Activated CD8-positive, alpha-beta T cell treated with anti-CD3 and anti-CD28 coated beads for 36 hours (primary cell): ENCODE data around the gene TFE3. TPM values are rescaled to one million over a fixed set of nuclear protein-coding genes. Genes with fewer than 3 reads are reported as not detected.

Experiments
- ATAC-seq: fragments of 200-7000 bp; cut with Tn5 transposase; one replicate; pipeline ENCODE4 v1.10.0; 2021; ENCODE audit warnings: mild to moderate bottlenecking, moderate library complexity
- CTCF ChIA-PET: fragments of 350-600 bp; sonication (Branson Sonifier 250); formaldehyde crosslinking; loops from one replicate; lab custom pipeline; 2021; ENCODE audit warnings: antibody characterized with exemption; lab: Charles Lee
- POLR2A ChIA-PET: fragments of 350-600 bp; sonication (Branson Sonifier 250); formaldehyde crosslinking; loops from one replicate; lab custom pipeline; 2021; ENCODE audit warnings: antibody characterized with exemption; lab: Charles Lee
- DNase-seq: peaks from one replicate; pipeline ENCODE4 v3.0.0-alpha.2; 2020
- H3K27ac Mint-ChIP-seq: one replicate; pipeline ENCODE4 v1.8.0; 2021; ENCODE audit warnings: mild to moderate bottlenecking, mixed read lengths
- H3K27me3 Mint-ChIP-seq: one replicate; pipeline ENCODE4 v1.8.0; 2021; ENCODE audit warnings: mixed read lengths
- H3K36me3 Mint-ChIP-seq: one replicate; pipeline ENCODE4 v1.8.0; 2021; ENCODE audit warnings: low read depth, mixed read lengths
- H3K4me1 Mint-ChIP-seq: one replicate; pipeline ENCODE4 v1.8.0; 2021; ENCODE audit warnings: low read depth, mixed read lengths
- H3K4me3 Mint-ChIP-seq: one replicate; pipeline ENCODE4 v1.8.0; 2021; ENCODE audit warnings: mild to moderate bottlenecking, moderate library complexity, mixed read lengths
- H3K9me3 Mint-ChIP-seq: one replicate; pipeline ENCODE4 v1.8.0; 2021; ENCODE audit warnings: mixed read lengths
- intact Hi-C: fragments of 100-400 bp; cut with micrococcal nuclease; formaldehyde crosslinking; loops from one replicate; pipeline ENCODE4 v1.10.0; 2022
- total RNA-seq, 2 experiments: library from RNA; stranded (reverse); gene quantifications; one replicate each; pipeline ENCODE4 v1.2.3, GENCODE V29; 2021
- TF ChIP-seq, protein P1 (sequence below): fragments of 200-600 bp; IDR thresholded peaks from one replicate; pipeline ENCODE4 v1.8.0; 2022; ENCODE audit warnings: antibody characterized with exemption, mild to moderate bottlenecking

Gene TFE3
- total RNA-seq, 2 experiments from 2014 or later, result 17.9 to 19.5 TPM

DNA sequence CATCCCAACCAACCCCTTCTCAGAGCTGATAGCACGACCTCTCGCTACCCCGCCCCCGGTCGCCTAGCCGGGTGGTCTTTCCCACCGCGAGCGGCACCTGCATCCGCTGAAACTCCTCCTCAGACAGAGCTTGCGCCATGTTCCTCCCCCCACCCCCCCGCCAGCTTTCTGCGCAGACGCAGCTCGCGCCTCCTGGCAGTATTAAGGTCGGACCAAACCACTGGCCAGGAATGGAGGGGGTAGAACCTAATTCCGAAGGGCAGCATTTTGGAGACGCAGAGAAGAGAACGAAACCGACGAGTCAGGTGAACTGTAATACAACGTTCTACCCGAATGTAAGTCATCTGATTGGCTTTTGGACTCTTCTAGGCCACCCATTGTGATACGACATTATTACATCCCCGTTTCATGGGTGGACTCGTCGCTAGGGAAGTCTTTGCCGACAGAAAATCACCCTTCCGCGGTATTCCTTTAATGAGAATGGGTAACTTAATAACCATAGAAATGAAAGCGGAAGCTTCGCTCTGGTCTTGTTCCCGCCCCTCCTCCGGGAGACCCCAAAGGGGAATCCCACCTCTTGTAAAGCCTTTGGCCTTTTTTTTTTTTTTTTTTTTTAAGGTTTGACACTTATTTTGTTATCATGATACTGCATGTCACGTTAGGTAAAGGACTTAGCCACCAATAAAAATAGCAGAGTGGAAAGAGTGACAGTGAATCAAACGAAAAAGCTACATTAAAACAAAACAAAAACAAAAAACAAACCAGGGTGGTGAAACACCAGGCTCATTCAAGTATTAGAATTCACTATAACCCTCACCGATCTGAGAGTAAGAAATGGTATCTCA, 40.8 kb downstream of the TFE3 start, which contains the start of gene GRIPAP1:
Gene GRIPAP1, minus strand, starts transcription at position 174 of the 845 bp plus-strand sequence. Its CDS starts 35 bp downstream, at position 139.
- Mint-ChIP-seq H3K27ac (peak within 1 kb of the TSS; percentile 99), H3K36me3 (peaks cover 31% of the 10 kb centered on the region), H3K4me3 (peak within 1 kb of the TSS; percentile 100), H3K27me3 (no peaks in the 10 kb centered on the region), H3K9me3 (no peaks in the 10 kb centered on the region), H3K4me1 (peaks cover 33% of the 10 kb centered on the region)
- POLR2A ChIA-PET, result interaction anchor here (0.7 to 1.5 kb wide), 7 partner anchors 10 to 185 kb away, joined by 3 to 5 read pairs (median 3); partner anchors contain the start of gene SLC35A2
- CTCF ChIA-PET, result interaction anchor here (0.9 kb wide), 1 partner anchor 56 kb away, joined by 4 read pairs; no protein-coding TSS in a partner anchor
- ATAC-seq, result peak; percentile 83
- intact Hi-C loops, result loop anchor here (10.0 kb wide), 1 partner anchor 48 kb away; the partner anchor contains the start of gene OTUD5
- peak; percentile 84 for DNase-seq
- TF ChIP-seq, protein P1, sequence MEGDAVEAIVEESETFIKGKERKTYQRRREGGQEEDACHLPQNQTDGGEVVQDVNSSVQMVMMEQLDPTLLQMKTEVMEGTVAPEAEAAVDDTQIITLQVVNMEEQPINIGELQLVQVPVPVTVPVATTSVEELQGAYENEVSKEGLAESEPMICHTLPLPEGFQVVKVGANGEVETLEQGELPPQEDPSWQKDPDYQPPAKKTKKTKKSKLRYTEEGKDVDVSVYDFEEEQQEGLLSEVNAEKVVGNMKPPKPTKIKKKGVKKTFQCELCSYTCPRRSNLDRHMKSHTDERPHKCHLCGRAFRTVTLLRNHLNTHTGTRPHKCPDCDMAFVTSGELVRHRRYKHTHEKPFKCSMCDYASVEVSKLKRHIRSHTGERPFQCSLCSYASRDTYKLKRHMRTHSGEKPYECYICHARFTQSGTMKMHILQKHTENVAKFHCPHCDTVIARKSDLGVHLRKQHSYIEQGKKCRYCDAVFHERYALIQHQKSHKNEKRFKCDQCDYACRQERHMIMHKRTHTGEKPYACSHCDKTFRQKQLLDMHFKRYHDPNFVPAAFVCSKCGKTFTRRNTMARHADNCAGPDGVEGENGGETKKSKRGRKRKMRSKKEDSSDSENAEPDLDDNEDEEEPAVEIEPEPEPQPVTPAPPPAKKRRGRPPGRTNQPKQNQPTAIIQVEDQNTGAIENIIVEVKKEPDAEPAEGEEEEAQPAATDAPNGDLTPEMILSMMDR, result no peak

DNA sequence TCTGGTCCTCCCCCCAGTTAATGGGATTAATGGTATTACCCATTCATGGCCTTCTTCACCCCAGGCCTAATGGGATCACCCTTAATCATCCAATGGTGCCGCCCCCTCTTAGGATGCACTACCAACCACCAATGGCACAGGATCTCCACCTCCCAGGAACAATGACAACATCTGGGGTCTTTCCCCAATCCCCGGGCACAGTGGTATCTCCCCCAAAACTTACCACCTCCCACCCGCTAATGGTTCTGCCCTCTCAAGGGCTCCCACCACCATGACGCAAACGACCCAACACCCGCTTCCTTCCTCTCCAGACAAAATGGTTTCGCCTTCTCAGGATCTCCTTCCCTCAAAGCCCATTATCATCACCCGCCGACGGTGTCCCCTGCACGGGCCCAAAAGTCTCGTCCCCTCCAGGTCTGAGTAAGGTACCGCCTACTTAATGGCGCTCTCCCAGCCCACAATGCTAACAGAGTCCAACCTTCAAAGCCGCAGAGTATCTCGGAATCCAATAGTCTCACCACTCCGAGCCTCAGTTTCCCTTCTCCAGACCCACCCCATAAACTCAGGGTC, 41.6 kb downstream of the TFE3 start:
- CTCF ChIA-PET, result interaction anchor here (0.9 kb wide), 1 partner anchor 55 kb away, joined by 4 read pairs; no protein-coding TSS in a partner anchor
- ATAC-seq (peak; percentile 60), DNase-seq (peak; percentile 76)
- Mint-ChIP-seq H3K4me3 (peak overlapping the region; percentile 100), H3K36me3 (peaks cover 38% of the 10 kb centered on the region), H3K4me1 (peaks cover 39% of the 10 kb centered on the region), H3K27me3 (no peaks in the 10 kb centered on the region), H3K27ac (peak overlapping the region; percentile 99), H3K9me3 (no peaks in the 10 kb centered on the region)
- TF ChIP-seq, protein P1, result no peak
- intact Hi-C loops, result loop anchor here (10.0 kb wide), 1 partner anchor 47 kb away; the partner anchor contains the start of gene OTUD5
- POLR2A ChIA-PET, result interaction anchor here (1.0 to 1.5 kb wide), 5 partner anchors 10 to 90 kb away, joined by 3 to 5 read pairs (median 3); partner anchors contain the start of gene SLC35A2

DNA sequence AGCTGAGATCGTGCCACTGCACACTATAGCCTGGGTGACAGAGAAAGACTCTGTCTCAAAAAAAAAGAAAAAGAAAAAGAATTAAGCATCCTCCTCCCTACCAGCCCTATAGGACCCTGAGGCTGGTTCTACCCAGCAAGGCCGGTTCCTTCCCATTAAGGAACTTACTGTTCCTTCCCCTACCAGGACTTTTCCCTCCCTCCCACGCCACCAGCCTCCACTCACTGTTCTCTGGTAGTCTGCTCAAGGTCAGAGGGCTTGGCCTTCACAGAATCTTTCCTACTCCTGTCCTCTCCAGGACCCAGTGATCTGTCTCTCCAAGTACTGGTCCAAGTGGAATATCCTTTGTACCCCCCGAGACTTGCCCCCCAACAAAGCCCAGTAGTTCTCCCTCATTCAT, 42.5 kb downstream of the TFE3 start:
- peak overlapping the region; percentile 100 for H3K4me3 Mint-ChIP-seq
- peak overlapping the region; percentile 99 for H3K27ac Mint-ChIP-seq
- intact Hi-C loops, result loop anchor here (10.0 kb wide), 1 partner anchor 46 kb away; the partner anchor contains the start of gene OTUD5
- peaks cover 40% of the 10 kb centered on the region for H3K36me3 Mint-ChIP-seq
- ChIA-PET POLR2A (interaction anchor here (0.6 to 0.7 kb wide), 2 partner anchors 45 to 63 kb away, joined by 3 read pairs; no protein-coding TSS in a partner anchor), CTCF (no interaction called here)
- ATAC-seq (no peak), DNase-seq (no peak)
- H3K27me3 Mint-ChIP-seq, result no peaks in the 10 kb centered on the region
- H3K9me3 Mint-ChIP-seq, result no peaks in the 10 kb centered on the region
- H3K4me1 Mint-ChIP-seq, result peaks cover 39% of the 10 kb centered on the region
- TF ChIP-seq, protein P1, result no peak

DNA sequence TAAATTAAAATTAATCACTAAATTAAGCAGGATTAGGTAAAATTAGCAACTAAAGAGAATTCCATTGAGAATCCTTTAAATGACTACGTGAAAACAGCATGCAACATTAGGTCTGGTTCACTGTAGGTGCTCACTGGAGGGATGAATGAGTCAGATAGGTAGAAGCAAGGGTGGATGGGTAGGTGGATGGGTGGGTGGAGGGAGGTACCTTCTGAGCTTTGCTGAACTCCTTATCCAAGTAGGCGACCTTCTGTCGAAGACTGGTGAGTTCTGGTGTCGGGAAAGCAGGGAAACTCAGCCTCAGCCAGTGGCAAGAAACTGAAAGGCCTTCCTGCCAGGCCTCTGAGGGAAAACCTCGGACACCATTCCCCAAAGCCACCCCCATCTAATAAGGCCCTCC, 44.1 kb downstream of the TFE3 start:
- ChIA-PET CTCF (no interaction called here), POLR2A (no interaction called here)
- H3K9me3 Mint-ChIP-seq, result no peaks in the 10 kb centered on the region
- no peak overlapping the region for H3K27ac Mint-ChIP-seq
- peak; percentile 14 for DNase-seq
- TF ChIP-seq, protein P1, result no peak
- H3K4me3 Mint-ChIP-seq, result no peak overlapping the region
- no peaks in the 10 kb centered on the region for H3K27me3 Mint-ChIP-seq
- peaks cover 43% of the 10 kb centered on the region for H3K4me1 Mint-ChIP-seq
- H3K36me3 Mint-ChIP-seq, result peaks cover 46% of the 10 kb centered on the region
- intact Hi-C loops, result no loop called here
- no peak for ATAC-seq
